Panc1 (cell line): ENCODE measurements around the gene TOR1A. TPM values are rescaled to one million over a fixed set of nuclear protein-coding genes. Genes with fewer than 3 reads are reported as not detected.

Experiments used
- ATAC-seq: fragments of 200-7000 bp; cut with Tn5 transposase; 2 replicates; pipeline ENCODE4 v1.9.1; 2020; ENCODE audit warnings: mild to moderate bottlenecking, moderate library complexity
- BruUV-seq: library from RNA; stranded (reverse); fragments of 400-500 nt; replicated peaks from 2 replicates; lab custom pipeline; 2021; lab: Mats Ljungman, UMichigan
- CTCF ChIA-PET: fragments of 300-600 bp; sonication (Branson Sonifier 250); formaldehyde crosslinking; loops from one replicate; lab custom pipeline; 2022; ENCODE audit warnings: antibody characterized with exemption; lab: Charles Lee
- POLR2A ChIA-PET: fragments of 300-600 bp; sonication (Branson Sonifier 250); formaldehyde crosslinking; loops from one replicate; lab custom pipeline; 2022; ENCODE audit warnings: antibody characterized with exemption; lab: Charles Lee
- DNase-seq: peaks from one replicate; pipeline ENCODE4 v3.0.0-alpha.2; 2010; ENCODE audit warnings: low read depth, low spot score
- H3K27ac ChIP-seq: 2 replicates; pipeline ENCODE4 v1.5.1; 2011; ENCODE audit warnings: mild to moderate bottlenecking, low read length, inconsistent platforms
- H3K27me3 ChIP-seq: fragments of 200-500 bp; sonication (Bioruptor generic); 2 replicates; pipeline ENCODE4 v1.6.0; 2014; ENCODE audit warnings: low read length, inconsistent platforms; ENCODE audit not compliant: control insufficient read depth, insufficient read depth
- H3K36me3 ChIP-seq: fragments of 200-500 bp; sonication (Bioruptor generic); 2 replicates; pipeline ENCODE4 v1.5.1; 2014; ENCODE audit warnings: inconsistent platforms, mild to moderate bottlenecking, low read length, moderate library complexity; ENCODE audit not compliant: control insufficient read depth, insufficient read depth
- H3K4me1 ChIP-seq: 2 replicates; pipeline ENCODE4 v1.5.1; 2011; ENCODE audit warnings: inconsistent platforms, mild to moderate bottlenecking, low read length, moderate library complexity; ENCODE audit not compliant: control insufficient read depth, insufficient read depth
- H3K4me3 ChIP-seq, 2 experiments: 2 replicates each; pipeline ENCODE4 v1.5.1; 2011 to 2012; ENCODE audit warnings: low read depth in 2 of 2, low read length in 2 of 2, mild to moderate bottlenecking in 2 of 2, inconsistent platforms in 1 of 2, moderate library complexity in 1 of 2
- H3K9me3 ChIP-seq: fragments of 200-500 bp; sonication (Bioruptor generic); 2 replicates; pipeline ENCODE4 v1.5.1; 2014; ENCODE audit warnings: low read depth, mild to moderate bottlenecking, inconsistent platforms, low read length, moderate library complexity; ENCODE audit not compliant: control insufficient read depth, insufficient read depth
- POLR2AphosphoS5 ChIP-seq: IDR thresholded peaks from 2 replicates; pipeline ENCODE4 v1.6.1; 2012; ENCODE audit warnings: mild to moderate bottlenecking, low read depth, low read length, moderate library complexity
- SIN3A ChIP-seq: IDR thresholded peaks from 2 replicates; pipeline ENCODE4 v1.6.1; 2012; ENCODE audit warnings: low read depth, mild to moderate bottlenecking, low read length, moderate library complexity, borderline replicate concordance; ENCODE audit not compliant: insufficient read depth
- TCF7L2 ChIP-seq: IDR thresholded peaks from 2 replicates; pipeline ENCODE4 v1.6.1; 2011; ENCODE audit warnings: mild to moderate bottlenecking, low read depth, low read length, inconsistent platforms
- in situ Hi-C: cut with HindIII; loops from 2 replicates; pipeline ENCODE4 v1.10.0; 2016; ENCODE audit warnings: low sequenced_read_pairs, low pct_unique_long_range_greater_than_20kb
- intact Hi-C: fragments of 100-400 bp; cut with micrococcal nuclease; formaldehyde crosslinking; loops from one replicate; pipeline ENCODE4 v1.10.0; 2022; ENCODE audit not compliant: unreplicated experiment
- total RNA-seq: library from RNA; stranded (reverse); gene quantifications from one replicate; pipeline ENCODE4 v1.2.1, GENCODE V29; 2021; ENCODE audit not compliant: unreplicated experiment
- TF ChIP-seq, protein P1 (sequence below): fragments of 450-650 bp; IDR thresholded peaks from 2 replicates; pipeline ENCODE4 v1.5.1; 2017; ENCODE audit warnings: mild to moderate bottlenecking
- TF ChIP-seq, protein P2 (sequence below), 2 experiments: IDR thresholded peaks; 2 replicates each; pipeline ENCODE4 v1.6.1; 2011 to 2012; ENCODE audit warnings: low read depth in 2 of 2, control low read depth in 1 of 2, low read length in 1 of 2, mild to moderate bottlenecking in 1 of 2, moderate library complexity in 1 of 2; ENCODE audit not compliant: insufficient read depth in 1 of 2

The TOR1A gene
- total RNA-seq, 1 experiment from 2014 or later = 33.6 TPM

DNA sequence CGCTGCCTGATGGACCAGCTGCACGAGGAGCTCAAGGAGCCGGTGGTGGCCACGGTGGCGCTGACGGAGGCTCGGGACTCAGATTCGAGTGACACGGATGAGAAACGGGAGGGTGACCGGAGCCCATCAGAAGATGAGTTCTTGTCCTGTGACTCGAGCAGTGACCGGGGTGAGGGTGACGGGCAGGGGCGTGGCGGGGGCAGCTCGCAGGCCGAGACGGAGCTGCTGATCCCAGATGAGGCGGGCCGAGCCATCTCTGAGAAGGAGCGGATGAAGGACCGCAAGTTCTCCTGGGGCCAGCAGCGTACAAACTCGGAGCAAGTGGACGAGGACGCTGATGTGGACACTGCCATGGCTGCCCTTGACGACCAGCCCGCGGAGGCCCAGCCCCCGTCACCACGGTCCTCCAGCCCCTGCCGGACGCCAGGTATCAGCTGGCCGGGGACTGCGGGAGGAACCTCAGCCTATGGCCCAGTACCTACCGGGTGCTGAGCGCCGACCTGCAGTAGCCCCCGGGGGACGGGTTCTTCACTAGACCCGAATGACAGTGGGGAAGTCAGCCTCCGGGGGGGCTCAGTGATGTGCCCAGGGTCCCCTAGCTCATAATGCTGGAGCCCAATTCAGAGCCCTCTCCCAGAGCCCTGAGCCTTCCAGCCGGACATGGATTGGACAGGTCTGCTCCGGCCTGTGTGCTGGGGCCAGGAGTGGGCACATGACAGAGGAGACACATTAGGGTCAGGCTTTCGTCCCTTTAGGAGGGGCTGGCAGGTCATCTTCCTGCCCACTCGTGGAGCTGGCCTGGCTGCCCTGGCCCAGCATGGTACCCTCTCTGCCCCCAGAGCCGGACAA lies 44.3 kb upstream of the TOR1A start:
- intact Hi-C loops = no loop called here
- Histone ChIP-seq H3K4me1 (no peaks in the 10 kb centered on the region), H3K36me3 (no peaks in the 10 kb centered on the region), H3K4me3 (no peak overlapping the region), H3K9me3 (no peaks in the 10 kb centered on the region), H3K27ac (no peak overlapping the region), H3K27me3 (no peaks in the 10 kb centered on the region)
- BruUV-seq = no TSS peak
- DNase-seq = no peak
- TF ChIP-seq SIN3A (no peak), POLR2AphosphoS5 (no peak), TCF7L2 (no peak)
- TF ChIP-seq, protein P1, sequence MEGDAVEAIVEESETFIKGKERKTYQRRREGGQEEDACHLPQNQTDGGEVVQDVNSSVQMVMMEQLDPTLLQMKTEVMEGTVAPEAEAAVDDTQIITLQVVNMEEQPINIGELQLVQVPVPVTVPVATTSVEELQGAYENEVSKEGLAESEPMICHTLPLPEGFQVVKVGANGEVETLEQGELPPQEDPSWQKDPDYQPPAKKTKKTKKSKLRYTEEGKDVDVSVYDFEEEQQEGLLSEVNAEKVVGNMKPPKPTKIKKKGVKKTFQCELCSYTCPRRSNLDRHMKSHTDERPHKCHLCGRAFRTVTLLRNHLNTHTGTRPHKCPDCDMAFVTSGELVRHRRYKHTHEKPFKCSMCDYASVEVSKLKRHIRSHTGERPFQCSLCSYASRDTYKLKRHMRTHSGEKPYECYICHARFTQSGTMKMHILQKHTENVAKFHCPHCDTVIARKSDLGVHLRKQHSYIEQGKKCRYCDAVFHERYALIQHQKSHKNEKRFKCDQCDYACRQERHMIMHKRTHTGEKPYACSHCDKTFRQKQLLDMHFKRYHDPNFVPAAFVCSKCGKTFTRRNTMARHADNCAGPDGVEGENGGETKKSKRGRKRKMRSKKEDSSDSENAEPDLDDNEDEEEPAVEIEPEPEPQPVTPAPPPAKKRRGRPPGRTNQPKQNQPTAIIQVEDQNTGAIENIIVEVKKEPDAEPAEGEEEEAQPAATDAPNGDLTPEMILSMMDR = no peak
- TF ChIP-seq, protein P2, sequence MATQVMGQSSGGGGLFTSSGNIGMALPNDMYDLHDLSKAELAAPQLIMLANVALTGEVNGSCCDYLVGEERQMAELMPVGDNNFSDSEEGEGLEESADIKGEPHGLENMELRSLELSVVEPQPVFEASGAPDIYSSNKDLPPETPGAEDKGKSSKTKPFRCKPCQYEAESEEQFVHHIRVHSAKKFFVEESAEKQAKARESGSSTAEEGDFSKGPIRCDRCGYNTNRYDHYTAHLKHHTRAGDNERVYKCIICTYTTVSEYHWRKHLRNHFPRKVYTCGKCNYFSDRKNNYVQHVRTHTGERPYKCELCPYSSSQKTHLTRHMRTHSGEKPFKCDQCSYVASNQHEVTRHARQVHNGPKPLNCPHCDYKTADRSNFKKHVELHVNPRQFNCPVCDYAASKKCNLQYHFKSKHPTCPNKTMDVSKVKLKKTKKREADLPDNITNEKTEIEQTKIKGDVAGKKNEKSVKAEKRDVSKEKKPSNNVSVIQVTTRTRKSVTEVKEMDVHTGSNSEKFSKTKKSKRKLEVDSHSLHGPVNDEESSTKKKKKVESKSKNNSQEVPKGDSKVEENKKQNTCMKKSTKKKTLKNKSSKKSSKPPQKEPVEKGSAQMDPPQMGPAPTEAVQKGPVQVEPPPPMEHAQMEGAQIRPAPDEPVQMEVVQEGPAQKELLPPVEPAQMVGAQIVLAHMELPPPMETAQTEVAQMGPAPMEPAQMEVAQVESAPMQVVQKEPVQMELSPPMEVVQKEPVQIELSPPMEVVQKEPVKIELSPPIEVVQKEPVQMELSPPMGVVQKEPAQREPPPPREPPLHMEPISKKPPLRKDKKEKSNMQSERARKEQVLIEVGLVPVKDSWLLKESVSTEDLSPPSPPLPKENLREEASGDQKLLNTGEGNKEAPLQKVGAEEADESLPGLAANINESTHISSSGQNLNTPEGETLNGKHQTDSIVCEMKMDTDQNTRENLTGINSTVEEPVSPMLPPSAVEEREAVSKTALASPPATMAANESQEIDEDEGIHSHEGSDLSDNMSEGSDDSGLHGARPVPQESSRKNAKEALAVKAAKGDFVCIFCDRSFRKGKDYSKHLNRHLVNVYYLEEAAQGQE (IDR thresholded peaks at IDR 0.05; ENCODE audit: insufficient read depth in 1 of 2, low read depth in 2 of 2, low read length in 1 of 2) = no peak
- ChIA-PET CTCF (no interaction called here), POLR2A (no interaction called here)
- in situ Hi-C loops = no loop called here
- 0 out of 2 replicates have a peak, but pooled peaks have one; percentile 37 for ATAC-seq

DNA sequence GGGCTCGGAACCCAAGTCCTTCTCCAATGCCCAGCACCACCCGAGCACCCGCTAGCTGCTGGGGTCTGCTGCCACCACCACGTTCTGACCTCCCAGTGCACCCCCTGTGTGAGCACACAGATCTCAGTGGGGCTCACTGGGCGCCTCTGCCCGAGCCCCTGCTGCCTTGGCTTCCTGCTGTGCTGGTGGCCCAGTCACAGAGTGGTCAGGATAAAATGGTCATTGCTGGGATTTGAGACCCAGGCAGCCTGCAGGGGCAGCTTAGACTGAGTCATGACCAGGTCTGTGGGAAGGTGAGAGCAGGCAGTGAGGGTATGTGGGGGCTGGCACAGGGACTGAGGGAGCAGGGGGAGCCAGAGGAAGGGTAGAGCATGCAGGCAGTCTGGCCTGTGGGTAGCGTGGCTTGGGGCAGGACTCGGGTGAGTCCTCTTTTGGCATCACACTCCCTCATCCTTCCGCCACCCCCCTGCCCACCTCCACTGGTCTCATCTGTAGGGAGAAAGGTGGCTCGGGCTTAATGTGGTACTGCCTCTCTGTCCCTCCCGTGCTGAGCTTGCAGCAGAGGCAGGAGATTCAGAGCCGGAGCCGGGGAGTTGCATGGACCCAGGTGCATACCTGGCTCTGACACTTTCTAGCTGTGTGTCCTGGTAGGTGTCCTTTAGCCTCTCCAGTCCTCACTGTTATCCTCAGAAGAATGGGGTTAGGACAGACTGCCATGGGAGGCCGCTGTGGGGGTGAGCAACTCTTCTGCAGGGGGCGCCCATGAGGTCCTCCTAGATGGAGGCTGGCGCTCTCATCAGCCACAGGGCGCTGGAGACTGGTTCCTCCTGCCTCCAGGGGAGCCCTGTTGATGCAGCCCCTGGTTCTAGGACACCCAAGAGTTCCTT lies 43.4 kb upstream of the TOR1A start:
- intact Hi-C loops (no loop called here), in situ Hi-C loops (no loop called here)
- TF ChIP-seq, protein P1 = no peak
- TF ChIP-seq TCF7L2 = no peak
- TF ChIP-seq POLR2AphosphoS5 = no peak
- TF ChIP-seq SIN3A = no peak
- TF ChIP-seq, protein P2 (IDR thresholded peaks at IDR 0.05; ENCODE audit: insufficient read depth in 1 of 2, low read depth in 2 of 2, low read length in 1 of 2) = no peak
- ChIA-PET POLR2A (no interaction called here), CTCF (no interaction called here)
- no peak for ATAC-seq
- Histone ChIP-seq H3K4me3 (no peak overlapping the region), H3K36me3 (no peaks in the 10 kb centered on the region), H3K27ac (no peak overlapping the region), H3K27me3 (no peaks in the 10 kb centered on the region), H3K9me3 (no peaks in the 10 kb centered on the region), H3K4me1 (no peaks in the 10 kb centered on the region)
- BruUV-seq = no TSS peak
- no peak for DNase-seq
